CD4-positive, alpha-beta T cell (primary cell): ENCODE results near the gene ZNF576. TPM values are rescaled to one million over a fixed set of nuclear protein-coding genes. Genes with fewer than 3 reads are reported as not detected.

Source experiments
- ATAC-seq: fragments of 200-7000 bp; cut with Tn5 transposase; one replicate; pipeline ENCODE4 v1.10.0; 2022; ENCODE audit warnings: mild to moderate bottlenecking; ENCODE audit not compliant: poor library complexity
- CTCF ChIA-PET: fragments of 350-600 bp; sonication (Branson Sonifier 250); formaldehyde crosslinking; loops from one replicate; lab custom pipeline; 2021; ENCODE audit warnings: antibody characterized with exemption, inconsistent platforms; lab: Charles Lee
- POLR2A ChIA-PET: fragments of 350-600 bp; sonication (Branson Sonifier 250); formaldehyde crosslinking; loops from one replicate; lab custom pipeline; 2021; ENCODE audit warnings: antibody characterized with exemption, inconsistent platforms; lab: Charles Lee
- DNase-seq, 14 experiments: peaks; one replicate each; pipeline ENCODE4 v3.0.0-alpha.2; 2013 to 2020; ENCODE audit warnings: mixed read lengths in 2 of 14
- H3K27ac ChIP-seq, 2 donors: one replicate each; pipeline versions ENCODE4 v1.5.1 to v1.7.0; 2013; ENCODE audit warnings: low read length in 2 of 2, low read depth in 1 of 2, mild to moderate bottlenecking in 1 of 2
- H3K27me3 ChIP-seq, 2 experiments: 1 replicate in 1 of 2; 2 replicates in 1 of 2; pipeline versions ENCODE4 v1.6.1 to v1.7.0; 2013; ENCODE audit warnings: low read length in 2 of 2, control low read depth in 1 of 2, mild to moderate bottlenecking in 1 of 2, moderate library complexity in 1 of 2; ENCODE audit not compliant: insufficient read depth in 2 of 2, control insufficient read depth in 1 of 2
- H3K36me3 ChIP-seq: one replicate; pipeline ENCODE4 v1.6.1; 2013; ENCODE audit warnings: low read length, control low read depth; ENCODE audit not compliant: insufficient read depth
- H3K4me1 ChIP-seq: one replicate; pipeline ENCODE4 v1.6.1; 2013; ENCODE audit warnings: low read length, control low read depth; ENCODE audit not compliant: insufficient read depth
- H3K4me3 ChIP-seq: one replicate; pipeline ENCODE4 v1.5.1; 2013; ENCODE audit warnings: mild to moderate bottlenecking, low read length, moderate library complexity
- H3K9me3 ChIP-seq, 2 experiments: 1 replicate in 1 of 2; 2 replicates in 1 of 2; pipeline versions ENCODE4 v1.6.1 to v1.7.0; 2013; ENCODE audit warnings: low read length in 2 of 2, mild to moderate bottlenecking in 2 of 2, control low read depth in 1 of 2, moderate library complexity in 1 of 2; ENCODE audit not compliant: control insufficient read depth in 1 of 2, insufficient read depth in 1 of 2
- H3K27ac Mint-ChIP-seq: one replicate; pipeline ENCODE4 v1.8.0; 2020; ENCODE audit warnings: mixed read lengths
- H3K27me3 Mint-ChIP-seq: one replicate; pipeline ENCODE4 v1.8.0; 2021; ENCODE audit warnings: mixed read lengths
- H3K36me3 Mint-ChIP-seq: one replicate; pipeline ENCODE4 v1.8.0; 2021; ENCODE audit warnings: low read depth, mixed read lengths
- H3K4me1 Mint-ChIP-seq: one replicate; pipeline ENCODE4 v1.8.0; 2021; ENCODE audit warnings: low read depth, mixed read lengths
- H3K4me3 Mint-ChIP-seq: one replicate; pipeline ENCODE4 v1.8.0; 2020; ENCODE audit warnings: mild to moderate bottlenecking, mixed read lengths
- H3K9me3 Mint-ChIP-seq: one replicate; pipeline ENCODE4 v1.8.0; 2020; ENCODE audit warnings: mixed read lengths
- CTCF ChIP-seq: fragments of 200-600 bp; IDR thresholded peaks from one replicate; pipeline ENCODE4 v1.8.0; 2022; ENCODE audit warnings: antibody characterized with exemption, mild to moderate bottlenecking
- intact Hi-C, 2 experiments: fragments of 100-400 bp; cut with DNase I in 1 of 2; cut with micrococcal nuclease in 1 of 2; formaldehyde crosslinking; loops; one replicate each; pipeline versions ENCODE4 v1.15.1 to v1.9.0; 2023 to 2025; cut with DNase I, micrococcal nuclease
- total RNA-seq, 174 experiments: library from RNA in 2 of 174; stranded (reverse) in 2 of 174; gene quantifications; one replicate each; pipeline ENCODE4 v1.2.3 and lab custom pipeline; 2021 to 2026

ZNF576 gene
- total RNA-seq, 2 experiments from 2014 or later, result 4.1 to 4.8 TPM

GRCh38 chr19:43628646-43629326, 32.4 kb downstream of the ZNF576 start:
- no peak for DNase-seq
- H3K27ac ChIP-seq, result no peak overlapping the region
- peaks cover 0 to 6% of the 10 kb centered on the region in 2 experiments for H3K27me3 ChIP-seq
- H3K4me1 ChIP-seq, result peaks cover 18% of the 10 kb centered on the region
- no peak overlapping the region for H3K27ac Mint-ChIP-seq
- H3K9me3 ChIP-seq, result peaks cover 0 to 4% of the 10 kb centered on the region in 2 experiments
- no peaks in the 10 kb centered on the region for H3K36me3 ChIP-seq
- ChIA-PET CTCF (no interaction called here), POLR2A (no interaction called here)
- no peaks in the 10 kb centered on the region for H3K36me3 Mint-ChIP-seq
- H3K9me3 Mint-ChIP-seq, result no peaks in the 10 kb centered on the region
- no peak overlapping the region for H3K4me3 Mint-ChIP-seq
- peaks cover 22% of the 10 kb centered on the region for H3K4me1 Mint-ChIP-seq
- intact Hi-C loops, result no loop called here
- H3K27me3 Mint-ChIP-seq, result peaks cover 15% of the 10 kb centered on the region
- no peak for TF ChIP-seq CTCF
- no peak for ATAC-seq
- no peak overlapping the region for H3K4me3 ChIP-seq

GRCh38 chr19:43631491-43631890, 35.1 kb downstream of the ZNF576 start:
- Mint-ChIP-seq H3K4me1 (peaks cover 5% of the 10 kb centered on the region), H3K27me3 (peaks cover 19% of the 10 kb centered on the region), H3K4me3 (no peak overlapping the region), H3K9me3 (no peaks in the 10 kb centered on the region), H3K36me3 (no peaks in the 10 kb centered on the region), H3K27ac (no peak overlapping the region)
- Histone ChIP-seq H3K27ac (no peak overlapping the region), H3K4me1 (peaks cover 4% of the 10 kb centered on the region), H3K4me3 (no peak overlapping the region), H3K27me3 (peaks cover 11 to 13% of the 10 kb centered on the region in 2 experiments), H3K9me3 (no peaks in the 10 kb centered on the region), H3K36me3 (no peaks in the 10 kb centered on the region)
- ChIA-PET CTCF (no interaction called here), POLR2A (no interaction called here)
- no peak for DNase-seq
- ATAC-seq, result no peak
- TF ChIP-seq CTCF, result no peak
- intact Hi-C loops, result loop anchor here in 1 of 2 experiments (5.0 kb wide), 1 partner anchor 81 kb away; no protein-coding TSS in a partner anchor

GRCh38 chr19:43633520-43633919, 37.1 kb downstream of the ZNF576 start:
- H3K27ac ChIP-seq, result no peak overlapping the region
- Mint-ChIP-seq H3K4me1 (peaks cover 2% of the 10 kb centered on the region), H3K27ac (no peak overlapping the region), H3K36me3 (no peaks in the 10 kb centered on the region), H3K27me3 (peaks cover 30% of the 10 kb centered on the region), H3K4me3 (no peak overlapping the region), H3K9me3 (no peaks in the 10 kb centered on the region)
- no peak for DNase-seq
- no peaks in the 10 kb centered on the region for H3K36me3 ChIP-seq
- H3K4me1 ChIP-seq, result peaks cover 1% of the 10 kb centered on the region
- no peaks in the 10 kb centered on the region for H3K9me3 ChIP-seq
- ChIA-PET CTCF (no interaction called here), POLR2A (no interaction called here)
- no peak for TF ChIP-seq CTCF
- intact Hi-C loops, result loop anchor here in 1 of 2 experiments (5.0 kb wide), 1 partner anchor 79 kb away; no protein-coding TSS in a partner anchor
- no peak for ATAC-seq
- no peak overlapping the region for H3K4me3 ChIP-seq
- peaks cover 6 to 20% of the 10 kb centered on the region in 2 experiments for H3K27me3 ChIP-seq
